Cardiac muscle cell (in vitro differentiated cells and primary cell): Measurements from ENCODE around the gene C5orf15. TPM values are rescaled to one million over a fixed set of nuclear protein-coding genes. Genes with fewer than 3 reads are reported as not detected.
A peak's percentile ranks its signal among the peaks of the same experiment; 100 is the strongest.

Experiments used
- DNase-seq, 2 donors: peaks; one replicate each; pipeline versions ENCODE4 v3.0.0 to v3.0.0-alpha.2; 2010 to 2017; ENCODE audit warnings: low read depth in 1 of 2, low spot score in 1 of 2
- H3K27ac ChIP-seq: fragments of 200-600 bp; sonication (generic); 2 replicates; pipeline ENCODE4 v1.5.1; 2016
- H3K27me3 ChIP-seq: fragments of 200-600 bp; sonication (generic); 2 replicates; pipeline ENCODE4 v1.6.0; 2016; ENCODE audit warnings: control low read depth
- H3K36me3 ChIP-seq: fragments of 200-600 bp; sonication (generic); 2 replicates; pipeline ENCODE4 v1.5.1; 2016; ENCODE audit warnings: control low read depth
- H3K4me1 ChIP-seq: fragments of 200-600 bp; sonication (generic); 2 replicates; pipeline ENCODE4 v1.8.1; 2017; ENCODE audit warnings: low read depth, mild to moderate bottlenecking, mixed run types
- H3K4me3 ChIP-seq: fragments of 200-600 bp; sonication (generic); 2 replicates; pipeline ENCODE4 v1.5.1; 2016; ENCODE audit warnings: mild to moderate bottlenecking
- H3K9me3 ChIP-seq: fragments of 200-600 bp; sonication (generic); 2 replicates; pipeline ENCODE4 v1.5.1; 2017; ENCODE audit warnings: low read depth, mild to moderate bottlenecking, control low read depth
- CTCF ChIP-seq: IDR thresholded peaks from 2 replicates; pipeline ENCODE4 v1.5.1; 2012; ENCODE audit warnings: low read depth, mild to moderate bottlenecking, low read length
- polyA plus RNA-seq: library from polyadenylated mRNA; unstranded; fragments of >200 nt; fragmentation: Nextera tagmentation; extraction: Ambion mirVana; gene quantifications from 2 replicates; pipeline ENCODE4 v1.2.1, GENCODE V29; 2016
- total RNA-seq: library from RNA; depleted of rRNA; stranded (reverse); fragments of >200 nt; gene quantifications from 2 replicates; pipeline ENCODE4 v1.2.3, GENCODE V29; 2016

C5orf15 gene
- total and polyA plus RNA-seq, 2 experiments from 2014 or later: 58.5 to 87.8 TPM

GRCh38 chr5:133910571-133910970, 57.9 kb downstream of the C5orf15 start:
- H3K36me3 ChIP-seq: no peaks in the 10 kb centered on the region
- TF ChIP-seq CTCF: no peak
- H3K27me3 ChIP-seq: no peaks in the 10 kb centered on the region
- H3K27ac ChIP-seq: peak overlapping the region; percentile 7
- peak in 1 of 2 donors; percentile 84 for DNase-seq
- H3K9me3 ChIP-seq: no peaks in the 10 kb centered on the region
- H3K4me1 ChIP-seq: peaks cover 29% of the 10 kb centered on the region
- H3K4me3 ChIP-seq: no peak overlapping the region

DNA sequence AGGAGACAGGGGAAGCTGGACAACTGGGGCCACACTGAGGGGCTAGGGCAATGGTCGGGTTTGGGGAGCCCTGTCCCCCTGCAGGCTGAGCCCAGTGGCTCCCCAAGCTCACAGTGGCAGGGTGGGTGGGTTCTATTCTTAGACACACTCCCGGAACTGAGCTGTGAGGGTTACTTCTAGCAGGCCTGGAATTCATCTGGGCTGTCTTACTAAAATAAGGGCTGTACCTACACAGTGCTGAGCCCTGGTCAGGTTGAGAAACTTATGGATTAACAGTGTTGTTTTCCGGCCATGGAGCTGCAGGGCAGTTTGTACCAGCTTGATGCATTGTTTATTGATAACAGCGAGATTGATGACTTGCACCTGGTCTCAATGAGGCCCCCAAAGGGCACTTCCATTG, 58.8 kb downstream of the C5orf15 start:
- Histone ChIP-seq H3K36me3 (no peaks in the 10 kb centered on the region), H3K4me1 (peaks cover 33% of the 10 kb centered on the region), H3K27me3 (no peaks in the 10 kb centered on the region), H3K27ac (peak overlapping the region; percentile 29), H3K9me3 (no peaks in the 10 kb centered on the region), H3K4me3 (no peak overlapping the region)
- DNase-seq: peak in 1 of 2 donors; percentile 70
- TF ChIP-seq CTCF: no peak

- Histone ChIP-seq H3K9me3 (no peaks in the 10 kb centered on the region), H3K4me3 (no peak overlapping the region), H3K36me3 (no peaks in the 10 kb centered on the region), H3K27me3 (no peaks in the 10 kb centered on the region), H3K4me1 (peaks cover 33% of the 10 kb centered on the region), H3K27ac (no peak overlapping the region)
- DNase-seq: no peak
- TF ChIP-seq CTCF: no peak
These were observed 61.4 kb downstream of the C5orf15 start for GRCh38 chr5:133907075-133907474.

DNA sequence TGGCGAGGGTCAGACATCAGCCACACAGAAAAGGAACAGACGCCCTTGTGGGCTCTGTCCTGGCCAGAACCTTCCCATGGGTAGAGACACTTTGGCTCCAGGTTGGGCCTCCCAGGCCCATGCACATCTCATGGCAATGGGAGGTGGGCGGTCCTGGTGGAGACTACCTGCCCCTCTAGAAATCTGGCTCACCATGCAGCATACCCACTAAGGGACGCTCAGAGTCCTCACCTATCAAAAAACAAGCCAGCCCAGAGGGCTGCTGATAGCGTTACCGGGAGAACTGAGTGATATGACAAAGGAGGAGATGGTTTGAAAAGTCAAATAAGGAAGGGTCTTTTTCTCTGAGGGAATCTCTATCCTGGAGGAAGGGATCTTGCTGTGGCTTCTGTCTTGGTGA, 62.1 kb downstream of the C5orf15 start:
- Histone ChIP-seq H3K4me1 (peaks cover 28% of the 10 kb centered on the region), H3K9me3 (no peaks in the 10 kb centered on the region), H3K36me3 (no peaks in the 10 kb centered on the region), H3K27ac (no peak overlapping the region), H3K27me3 (no peaks in the 10 kb centered on the region), H3K4me3 (no peak overlapping the region)
- no peak for TF ChIP-seq CTCF
- no peak for DNase-seq

Other genes starting within 250 kb of the C5orf15 start
- gene VDAC1, start 36.4 kb upstream of the C5orf15 start, total RNA-seq: 205 and 314 TPM in 2 replicates
- 347 and 397 TPM in 2 replicates for gene VDAC1, start 36.4 kb upstream of the C5orf15 start, polyA plus RNA-seq
- gene TCF7, start 146.1 kb upstream of the C5orf15 start, total RNA-seq: 12.7 and 28.9 TPM in 2 replicates
- gene TCF7, start 146.1 kb upstream of the C5orf15 start, polyA plus RNA-seq: 6.8 and 12.0 TPM in 2 replicates
- gene SKP1, start 208.3 kb upstream of the C5orf15 start, total RNA-seq: 301 and 517 TPM in 2 replicates
- 1,274 and 1,444 TPM in 2 replicates for gene SKP1, start 208.3 kb upstream of the C5orf15 start, polyA plus RNA-seq